GM13977 (cell line): Measurements from ENCODE around the gene SYNPO.

ENCODE experiments used
- DNase-seq: peaks from one replicate; pipeline ENCODE4 v3.0.0; 2012; ENCODE audit warnings: low spot score
- CTCF ChIP-seq: IDR thresholded peaks from 2 replicates; pipeline ENCODE4 v1.5.1; 2012; ENCODE audit warnings: mild to moderate bottlenecking, control low read depth; ENCODE audit not compliant: insufficient read depth; ENCODE audit errors: extremely low read depth, missing control alignments
- in situ Hi-C: fragments of 300-500 bp; cut with MboI; formaldehyde crosslinking; loops from one replicate; pipeline ENCODE4 v1.12.0; 2022; ENCODE audit warnings: low sequenced_read_pairs, low pct_unique_long_range_greater_than_20kb, mixed read lengths, inconsistent platforms; ENCODE audit not compliant: unreplicated experiment

Gene SYNPO

GRCh38 chr5:150653145-150653761 lies 12.8 kb downstream of the SYNPO start:
- no peak for DNase-seq
- in situ Hi-C loops: no loop called here

GRCh38 chr5:150653762-150654556 lies 13.5 kb downstream of the SYNPO start:
- DNase-seq: no peak
- in situ Hi-C loops: no loop called here
- TF ChIP-seq CTCF: no peak

More at GRCh38 chr5:150653145-150653761, 12.8 kb downstream of the SYNPO start:
- no peak for TF ChIP-seq CTCF

- in situ Hi-C loops: no loop called here
- DNase-seq: no peak
Measured at GRCh38 chr5:150655221-150655620, 14.8 kb downstream of the SYNPO start.

GRCh38 chr5:150656191-150657132 lies 16.0 kb downstream of the SYNPO start:
- TF ChIP-seq CTCF: peak; percentile 84
- in situ Hi-C loops: no loop called here
- peak; percentile 96 for DNase-seq

More at GRCh38 chr5:150655221-150655620, 14.8 kb downstream of the SYNPO start:
- TF ChIP-seq CTCF: no peak

GRCh38 chr5:150658121-150658520 lies 17.7 kb downstream of the SYNPO start:
- DNase-seq: no peak
- no peak for TF ChIP-seq CTCF
- in situ Hi-C loops: no loop called here

- no peak for TF ChIP-seq CTCF
- in situ Hi-C loops: no loop called here
Measured at GRCh38 chr5:150658699-150659265, 18.3 kb downstream of the SYNPO start.

More at GRCh38 chr5:150658699-150659265, 18.3 kb downstream of the SYNPO start:
- no peak for DNase-seq
